Adrenal gland (tissue), 5 donors: Measurements from ENCODE around the gene ASPG.

Experiments used
- POLR2A ChIP-seq, 2 donors: fragments of 450-650 bp; IDR thresholded peaks; one replicate each; pipeline ENCODE4 v1.6.1; 2017; ENCODE audit warnings: antibody characterized with exemption in 2 of 2, mild to moderate bottlenecking in 2 of 2, moderate library complexity in 1 of 2
- TF ChIP-seq, protein P1 (sequence below), 6 experiments: fragments of 450-650 bp in 4 of 6; fragments of 200-600 bp in 2 of 6; sonication (generic) in 1 of 6; IDR thresholded peaks; 1 replicate in 5 of 6; 2 replicates in 1 of 6; pipeline versions ENCODE4 v1.5.1 to v1.8.0; 2016 to 2021; ENCODE audit warnings: antibody characterized with exemption in 6 of 6, mild to moderate bottlenecking in 2 of 6, moderate library complexity in 1 of 6
- donor health status: DM: no; HTN: no; CAD: no.

GRCh38 chr14:104140213-104140462, 54.6 kb downstream of the ASPG start:
- TF ChIP-seq, protein P1, sequence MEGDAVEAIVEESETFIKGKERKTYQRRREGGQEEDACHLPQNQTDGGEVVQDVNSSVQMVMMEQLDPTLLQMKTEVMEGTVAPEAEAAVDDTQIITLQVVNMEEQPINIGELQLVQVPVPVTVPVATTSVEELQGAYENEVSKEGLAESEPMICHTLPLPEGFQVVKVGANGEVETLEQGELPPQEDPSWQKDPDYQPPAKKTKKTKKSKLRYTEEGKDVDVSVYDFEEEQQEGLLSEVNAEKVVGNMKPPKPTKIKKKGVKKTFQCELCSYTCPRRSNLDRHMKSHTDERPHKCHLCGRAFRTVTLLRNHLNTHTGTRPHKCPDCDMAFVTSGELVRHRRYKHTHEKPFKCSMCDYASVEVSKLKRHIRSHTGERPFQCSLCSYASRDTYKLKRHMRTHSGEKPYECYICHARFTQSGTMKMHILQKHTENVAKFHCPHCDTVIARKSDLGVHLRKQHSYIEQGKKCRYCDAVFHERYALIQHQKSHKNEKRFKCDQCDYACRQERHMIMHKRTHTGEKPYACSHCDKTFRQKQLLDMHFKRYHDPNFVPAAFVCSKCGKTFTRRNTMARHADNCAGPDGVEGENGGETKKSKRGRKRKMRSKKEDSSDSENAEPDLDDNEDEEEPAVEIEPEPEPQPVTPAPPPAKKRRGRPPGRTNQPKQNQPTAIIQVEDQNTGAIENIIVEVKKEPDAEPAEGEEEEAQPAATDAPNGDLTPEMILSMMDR (IDR thresholded peaks at IDR 0.05): no peak
- no peak for TF ChIP-seq POLR2A (IDR thresholded peaks at IDR 0.05)
